ES-I3 (cell line): ENCODE results near the gene PANX2.

Source experiments
- H3K36me3 ChIP-seq: 2 replicates; pipeline ENCODE4 v1.6.1; 2013; ENCODE audit warnings: mild to moderate bottlenecking, low read length, control low read depth, moderate library complexity; ENCODE audit not compliant: insufficient read depth
- H3K4me1 ChIP-seq: 2 replicates; pipeline ENCODE4 v1.6.1; 2013; ENCODE audit warnings: mild to moderate bottlenecking, control low read depth, low read length; ENCODE audit not compliant: insufficient read depth
- H3K9ac ChIP-seq: 2 replicates; pipeline ENCODE4 v1.6.1; 2013; ENCODE audit warnings: low read depth, mild to moderate bottlenecking, low read length, moderate library complexity
- H3K9me3 ChIP-seq: 2 replicates; pipeline ENCODE4 v1.6.1; 2013; ENCODE audit warnings: mild to moderate bottlenecking, low read length, moderate library complexity; ENCODE audit not compliant: control insufficient read depth, insufficient read depth

Gene PANX2

DNA sequence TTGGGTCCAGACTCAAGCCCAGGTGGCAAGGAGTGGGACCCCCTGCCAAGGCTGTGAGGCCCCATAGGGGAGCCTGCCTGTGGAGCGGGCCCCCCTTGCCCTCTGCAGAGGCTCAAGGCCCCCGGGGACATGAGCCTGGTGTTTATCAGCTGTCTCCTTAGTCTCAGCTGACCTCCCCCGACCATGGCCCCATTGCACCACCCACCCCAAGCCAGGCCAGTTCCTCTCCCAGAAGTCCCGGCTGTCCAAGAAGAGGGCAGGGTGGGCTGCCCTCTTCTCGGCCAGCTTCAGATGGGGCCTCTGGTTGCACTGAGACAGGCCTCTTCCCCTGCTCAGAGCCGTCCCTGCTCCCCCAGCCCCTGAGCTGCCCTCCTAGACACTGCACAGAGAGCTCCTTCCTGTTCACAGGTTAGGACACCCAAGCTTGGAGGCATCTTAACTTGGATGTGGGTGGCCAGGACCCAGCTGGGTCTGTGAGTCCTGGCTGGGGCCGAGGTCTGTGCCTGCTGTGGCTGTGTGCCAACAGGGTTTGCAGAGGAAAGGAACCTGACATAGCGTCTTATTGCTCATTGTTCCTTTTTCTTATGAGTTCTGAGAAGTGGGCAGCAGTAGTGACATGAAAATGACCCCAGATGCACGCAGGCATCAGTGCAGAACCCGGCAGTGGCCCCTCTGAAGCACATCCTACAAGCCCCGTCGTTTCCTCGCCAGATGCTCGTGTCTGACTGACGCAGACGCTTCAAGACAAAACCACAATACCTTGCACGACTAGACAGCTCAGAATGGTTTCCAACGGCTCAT is 20.6 kb downstream of the PANX2 start:
- H3K9ac ChIP-seq, result peak overlapping the region; percentile 78
- peaks cover 4% of the 10 kb centered on the region; the same call in 1 of the 2 replicates for H3K4me1 ChIP-seq
- H3K36me3 ChIP-seq, result no peaks in the 10 kb centered on the region; the same call in 1 of the 2 replicates
- no peaks in the 10 kb centered on the region for H3K9me3 ChIP-seq

DNA sequence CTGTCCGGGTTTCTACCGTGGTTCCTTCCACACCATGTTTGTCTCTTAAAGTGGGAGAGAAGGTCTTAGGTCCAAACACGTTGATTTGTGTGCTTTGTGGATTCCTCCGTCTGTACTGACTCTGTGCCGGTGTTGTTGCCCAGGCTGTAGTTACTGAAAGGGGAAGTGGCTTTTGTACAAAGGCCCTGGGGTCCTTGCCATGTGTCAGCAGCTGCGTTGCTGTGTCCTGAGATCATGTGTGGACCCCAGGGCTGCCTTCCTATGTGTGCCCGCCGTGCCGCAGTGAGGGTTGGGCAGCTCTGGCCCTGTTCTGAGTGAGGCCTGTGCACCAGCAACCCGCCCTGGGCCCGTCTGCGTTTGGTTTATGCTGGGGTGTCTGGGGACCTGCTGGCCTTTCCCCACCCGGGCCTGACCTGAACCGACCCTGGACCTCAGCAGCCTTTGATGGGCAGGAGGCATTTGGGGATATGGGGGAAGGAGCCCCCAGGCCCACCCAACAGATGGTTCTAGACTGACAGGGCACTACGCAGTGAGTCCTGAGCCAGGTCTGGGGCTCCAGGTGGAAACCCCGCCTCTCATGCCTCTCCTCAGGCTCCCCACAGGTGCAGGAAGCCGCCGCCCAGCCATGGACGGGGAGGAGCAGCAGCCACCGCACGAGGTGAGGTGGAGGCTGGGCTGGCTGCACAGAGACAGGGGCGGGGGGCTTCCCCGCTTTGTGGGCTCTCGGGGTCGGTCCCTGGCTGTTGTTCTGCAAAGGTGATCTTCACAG is 22.1 kb downstream of the PANX2 start:
- peaks cover 4% of the 10 kb centered on the region; the same call in 1 of the 2 replicates for H3K4me1 ChIP-seq
- no peak overlapping the region for H3K9ac ChIP-seq
- H3K9me3 ChIP-seq, result no peaks in the 10 kb centered on the region
- no peaks in the 10 kb centered on the region; the same call in 1 of the 2 replicates for H3K36me3 ChIP-seq

DNA sequence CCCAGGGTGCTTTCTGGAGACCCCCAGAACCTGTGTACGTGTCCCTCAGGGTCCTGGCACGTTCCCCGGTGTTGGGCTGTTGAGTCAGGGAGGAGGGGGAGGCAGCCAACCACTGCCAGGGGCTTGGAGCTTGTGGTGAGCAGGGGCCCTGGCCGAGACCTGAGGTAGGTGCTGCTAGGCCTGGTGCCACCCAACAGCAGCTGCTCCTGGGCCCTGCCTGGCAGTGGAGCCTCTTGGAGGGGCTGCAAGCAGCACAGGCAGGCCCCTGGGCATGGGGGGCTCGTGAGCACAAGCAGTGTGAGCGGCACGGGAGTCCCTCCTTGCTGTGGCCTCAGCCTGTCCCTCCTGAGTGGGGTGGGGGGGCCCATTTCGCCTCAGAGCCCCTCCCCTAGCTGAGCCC is 23.1 kb downstream of the PANX2 start:
- H3K36me3 ChIP-seq, result no peaks in the 10 kb centered on the region; the same call in 1 of the 2 replicates
- peaks cover 4% of the 10 kb centered on the region; the same call in 1 of the 2 replicates for H3K4me1 ChIP-seq
- no peak overlapping the region for H3K9ac ChIP-seq
- H3K9me3 ChIP-seq, result no peaks in the 10 kb centered on the region

DNA sequence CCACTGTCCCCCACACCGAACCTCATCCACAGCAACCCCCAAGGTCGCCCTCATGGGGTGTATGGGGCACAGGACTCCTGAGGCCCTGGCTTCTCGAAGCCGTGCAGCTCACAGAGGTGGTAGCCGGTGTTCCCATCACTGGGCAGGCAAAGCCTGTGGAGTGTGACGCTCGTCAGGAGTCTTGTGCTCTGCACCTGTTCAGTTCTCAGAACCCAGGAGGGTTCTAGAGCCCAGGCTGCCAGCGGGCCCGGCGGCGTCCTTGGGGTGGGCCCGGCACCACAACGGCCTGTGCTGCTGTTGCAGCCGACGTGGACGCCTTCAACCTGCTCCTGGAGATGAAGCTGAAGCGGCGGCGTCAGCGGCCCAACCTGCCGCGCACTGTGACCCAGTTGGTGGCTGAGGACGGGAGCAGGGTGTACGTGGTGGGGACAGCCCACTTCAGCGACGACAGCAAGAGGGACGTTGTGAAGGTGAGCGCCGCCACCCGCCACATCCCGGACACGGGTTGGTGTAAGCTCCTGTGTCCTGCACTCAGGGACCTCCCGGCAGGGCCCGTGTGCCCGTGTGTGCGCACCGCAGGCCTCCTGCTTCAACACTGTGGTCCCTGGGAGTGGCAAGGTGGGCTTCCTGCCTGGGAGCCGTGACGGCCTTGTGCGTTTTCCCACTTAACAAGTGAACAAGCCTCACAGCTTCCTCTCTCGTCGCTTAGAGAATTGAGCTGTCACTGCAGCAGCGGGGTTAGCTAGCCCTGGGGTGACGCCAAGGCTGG is 23.7 kb downstream of the PANX2 start:
- Histone ChIP-seq H3K9ac (no peak overlapping the region), H3K9me3 (no peaks in the 10 kb centered on the region), H3K36me3 (no peaks in the 10 kb centered on the region), H3K4me1 (peaks cover 4% of the 10 kb centered on the region; the same call in 1 of the 2 replicates)

DNA sequence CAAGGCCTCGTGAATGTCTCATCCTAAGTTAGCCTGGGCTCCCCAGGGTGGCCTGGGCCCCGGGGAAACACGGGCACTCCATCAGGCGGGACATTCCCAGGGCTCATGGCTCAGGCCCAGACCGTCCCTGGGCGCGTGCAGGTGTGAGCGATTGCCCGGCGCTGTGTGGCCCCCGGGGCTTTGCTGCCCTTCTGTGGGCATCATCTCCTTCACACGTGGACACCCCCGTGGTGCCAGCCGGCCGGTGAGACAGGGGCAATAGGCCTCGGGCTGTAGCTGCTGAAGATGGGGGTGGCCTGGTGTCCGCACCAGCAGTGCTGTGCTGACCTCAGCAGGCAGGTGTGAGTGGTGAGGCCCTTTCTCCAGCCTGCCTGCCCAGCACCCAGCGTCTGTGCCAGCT is 25.7 kb downstream of the PANX2 start:
- H3K36me3 ChIP-seq, result no peaks in the 10 kb centered on the region

DNA sequence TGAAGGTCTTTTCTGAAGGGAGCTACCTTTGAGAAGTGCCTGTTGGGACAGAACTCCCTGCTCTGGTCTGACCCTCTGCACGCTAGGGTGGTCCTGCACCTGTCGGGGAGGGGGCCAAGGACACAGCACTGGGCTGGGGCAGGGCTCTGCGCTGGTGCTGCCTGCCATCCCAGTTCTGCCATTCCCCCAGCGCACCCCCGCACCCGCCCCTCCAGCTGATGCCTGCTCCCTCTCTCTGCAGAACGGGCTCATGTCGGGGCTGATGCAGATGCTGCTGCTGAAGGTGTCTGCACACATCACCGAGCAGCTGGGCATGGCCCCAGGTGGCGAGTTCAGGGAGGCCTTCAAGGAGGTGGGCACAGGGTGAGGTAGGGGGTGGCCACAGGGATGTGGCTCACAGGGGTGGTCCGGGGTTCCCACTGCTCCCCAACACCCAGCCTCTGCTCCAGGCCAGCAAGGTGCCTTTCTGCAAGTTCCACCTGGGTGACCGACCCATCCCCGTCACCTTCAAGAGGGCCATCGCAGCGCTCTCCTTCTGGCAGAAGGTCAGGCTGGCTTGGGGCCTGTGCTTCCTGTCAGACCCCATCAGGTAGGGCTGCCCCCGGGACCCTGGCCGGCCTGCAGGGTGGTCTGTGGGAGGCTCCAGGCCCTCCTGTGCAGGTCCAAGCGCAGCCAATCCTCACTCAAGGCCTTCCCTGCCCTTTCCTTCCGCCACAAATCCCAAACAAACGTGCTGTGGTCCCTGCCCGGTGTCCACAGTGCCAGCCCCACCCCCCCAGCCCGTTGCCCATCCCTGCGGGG is 26.7 kb downstream of the PANX2 start:
- Histone ChIP-seq H3K4me1 (no peaks in the 10 kb centered on the region), H3K9me3 (no peaks in the 10 kb centered on the region), H3K9ac (no peak overlapping the region), H3K36me3 (no peaks in the 10 kb centered on the region)

More for the DNA sequence above, 25.7 kb downstream of the PANX2 start:
- no peak overlapping the region for H3K9ac ChIP-seq
- H3K4me1 ChIP-seq, result no peaks in the 10 kb centered on the region
- H3K9me3 ChIP-seq, result no peaks in the 10 kb centered on the region

DNA sequence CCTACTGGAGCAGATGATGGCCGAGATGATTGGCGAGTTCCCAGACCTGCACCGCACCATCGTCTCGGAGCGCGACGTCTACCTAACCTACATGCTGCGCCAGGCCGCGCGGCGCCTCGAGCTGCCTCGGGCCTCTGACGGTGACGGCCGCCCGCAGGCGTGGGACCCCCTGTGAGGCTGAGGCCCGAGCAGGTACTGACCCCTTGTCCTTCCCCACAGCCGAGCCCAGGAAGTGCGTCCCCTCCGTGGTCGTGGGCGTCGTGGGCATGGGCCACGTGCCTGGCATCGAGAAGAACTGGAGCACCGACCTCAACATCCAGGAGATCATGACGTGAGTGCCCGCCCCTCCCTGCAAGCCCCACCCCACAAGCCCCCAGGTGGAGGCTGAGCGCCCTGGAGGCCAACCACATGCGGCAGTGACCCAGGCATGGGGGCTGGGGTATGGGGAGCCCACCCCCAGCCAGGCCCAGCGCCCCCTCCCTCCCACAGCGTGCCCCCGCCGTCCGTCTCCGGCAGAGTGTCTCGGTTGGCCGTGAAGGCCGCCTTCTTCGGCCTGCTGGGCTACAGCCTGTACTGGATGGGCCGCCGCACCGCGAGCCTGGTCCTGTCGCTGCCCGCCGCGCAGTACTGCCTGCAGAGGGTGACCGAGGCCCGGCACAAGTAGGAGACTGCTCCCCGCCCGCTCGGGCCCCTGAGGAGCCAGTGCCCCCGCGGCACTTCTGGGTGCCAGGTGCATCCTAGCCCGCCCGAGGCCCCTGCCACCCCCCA is 27.5 kb downstream of the PANX2 start:
- no peaks in the 10 kb centered on the region for H3K4me1 ChIP-seq
- no peaks in the 10 kb centered on the region for H3K36me3 ChIP-seq
- no peak overlapping the region for H3K9ac ChIP-seq
- H3K9me3 ChIP-seq, result no peaks in the 10 kb centered on the region

DNA sequence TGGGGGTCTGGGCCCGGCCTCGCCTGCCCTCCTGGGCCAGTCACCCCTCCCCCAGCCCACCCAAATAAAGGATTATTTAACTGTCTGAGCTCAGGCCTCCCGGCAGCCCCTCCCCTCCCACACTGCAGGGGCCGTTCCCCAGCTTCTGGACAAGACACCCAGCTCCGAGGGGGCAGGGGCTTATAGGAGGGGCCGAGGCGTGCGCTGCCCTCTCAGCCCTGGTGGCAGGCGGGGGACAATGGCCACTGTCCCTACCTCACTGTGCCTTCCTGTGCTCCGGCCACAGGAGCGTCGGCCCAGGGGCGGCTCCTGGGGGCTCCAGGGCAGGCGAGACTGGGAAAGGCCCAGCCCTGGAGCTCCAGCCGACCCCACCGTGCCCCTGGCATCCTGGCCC is 28.1 kb downstream of the PANX2 start:
- Histone ChIP-seq H3K4me1 (no peaks in the 10 kb centered on the region), H3K9me3 (no peaks in the 10 kb centered on the region), H3K36me3 (no peaks in the 10 kb centered on the region), H3K9ac (no peak overlapping the region)

DNA sequence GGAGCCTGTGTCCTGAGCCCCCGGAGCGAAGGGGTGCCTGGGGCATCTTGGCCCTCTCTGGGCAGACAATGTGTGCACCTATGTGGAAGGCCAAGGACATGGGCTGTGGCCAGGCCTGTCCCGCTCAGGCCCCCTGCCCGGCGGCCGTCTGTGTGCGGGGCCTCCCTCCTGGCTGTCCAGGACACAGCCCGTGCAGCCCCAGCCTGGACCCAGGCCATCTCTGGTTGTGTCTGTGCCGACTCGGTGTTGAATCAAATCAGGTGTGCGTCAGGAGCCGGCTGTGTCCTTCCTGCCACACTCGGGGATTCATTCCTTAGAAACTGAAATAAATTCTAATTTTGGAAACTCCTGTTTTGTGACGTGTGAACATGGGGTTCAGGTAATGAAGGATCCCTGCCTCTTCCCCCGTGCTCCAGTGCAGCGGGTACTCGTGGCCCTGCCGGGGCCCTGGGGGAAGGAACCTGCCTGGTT is 28.8 kb downstream of the PANX2 start:
- Histone ChIP-seq H3K4me1 (no peaks in the 10 kb centered on the region), H3K9me3 (no peaks in the 10 kb centered on the region), H3K9ac (no peak overlapping the region; the same call in 1 of the 2 replicates), H3K36me3 (no peaks in the 10 kb centered on the region)

DNA sequence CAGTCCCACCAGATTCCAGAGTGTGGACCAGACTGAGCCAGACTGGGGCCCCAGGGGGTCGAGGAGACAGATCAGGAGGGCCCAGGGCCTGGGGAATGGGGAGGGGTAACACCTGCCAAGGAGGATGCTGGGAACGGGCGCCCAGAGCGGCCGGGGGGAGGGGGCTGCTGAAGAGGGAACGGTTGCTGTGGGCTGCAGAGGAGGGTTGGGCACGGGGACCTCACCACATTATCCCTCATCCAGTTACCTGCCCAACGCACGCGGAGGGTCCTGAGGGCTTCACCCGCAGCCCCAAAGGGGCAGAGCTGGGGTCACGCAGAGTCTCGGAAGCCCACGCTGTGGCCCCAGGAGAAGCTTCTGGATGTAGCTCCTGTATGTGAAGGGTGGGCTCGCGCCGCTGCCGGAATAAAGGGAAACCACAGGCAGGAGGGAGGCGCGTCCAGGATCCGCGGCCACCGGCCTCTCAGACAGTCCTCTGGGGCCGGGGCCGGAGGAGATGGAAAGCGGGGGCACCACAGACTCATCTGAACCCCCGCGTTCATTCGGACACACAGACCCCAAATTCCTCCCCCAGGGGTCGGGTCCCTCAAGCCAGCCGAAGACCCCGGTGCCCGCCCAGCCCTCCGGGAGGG is 29.4 kb downstream of the PANX2 start:
- Histone ChIP-seq H3K9ac (peak overlapping the region; percentile 87), H3K4me1 (no peaks in the 10 kb centered on the region), H3K9me3 (no peaks in the 10 kb centered on the region), H3K36me3 (no peaks in the 10 kb centered on the region)

DNA sequence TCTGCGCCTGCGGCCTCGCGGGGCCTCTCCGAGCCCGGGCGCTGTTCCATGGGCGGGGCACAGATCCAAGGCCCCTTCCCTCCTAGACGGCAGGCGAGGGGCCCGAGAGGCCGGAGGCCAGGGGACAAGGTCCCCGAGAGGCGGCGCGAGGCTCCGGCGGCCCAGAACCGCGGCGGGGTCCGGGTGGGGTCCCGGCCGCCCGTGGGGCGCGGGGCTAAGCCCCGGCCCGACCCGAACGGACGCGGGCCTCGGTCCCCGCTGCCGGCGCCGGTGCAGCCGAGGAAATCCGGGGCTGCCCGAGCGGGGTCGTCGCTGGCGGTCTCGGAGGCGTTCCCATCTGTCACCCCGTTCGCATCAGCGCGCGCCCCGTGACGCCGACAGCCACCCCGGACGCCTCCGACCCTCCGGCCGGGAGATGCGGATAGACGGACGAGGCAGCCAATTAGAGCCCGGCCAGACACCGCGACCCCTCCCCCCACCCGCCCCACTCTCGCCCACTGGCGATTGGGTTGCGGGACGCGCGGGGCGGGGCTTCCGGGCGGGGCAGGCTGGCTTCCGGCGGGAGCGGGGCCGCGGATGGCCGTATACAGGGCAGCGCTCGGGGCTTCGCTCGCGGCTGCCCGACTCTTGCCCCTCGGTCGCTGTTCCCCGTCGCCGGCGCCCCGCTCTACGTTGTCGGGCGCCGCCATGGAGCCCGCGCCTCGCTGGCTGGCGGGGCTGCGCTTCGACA is 30.1 kb downstream of the PANX2 start, which contains the start of gene SELENOO:
Gene SELENOO, plus strand, starts transcription at position 551 of the 730 bp plus-strand sequence. Its CDS starts 26 bp downstream, at position 577.
- Histone ChIP-seq H3K36me3 (no peaks in the 10 kb centered on the region), H3K9ac (peak within 1 kb of the TSS; percentile 87)

More for the DNA sequence above, 30.1 kb downstream of the PANX2 start, which contains the start of gene SELENOO:
- no peaks in the 10 kb centered on the region for H3K9me3 ChIP-seq
- no peaks in the 10 kb centered on the region for H3K4me1 ChIP-seq
